Tibial nerve (tissue), 4 donors: ENCODE data around the gene FOXD2.

Experiments
- CTCF ChIP-seq, 5 experiments: fragments of 200-600 bp in 3 of 5; fragments of 450-650 bp in 2 of 5; sonication (generic) in 3 of 5; IDR thresholded peaks; one replicate each; pipeline ENCODE4 v1.5.1; 2016 to 2019; ENCODE audit warnings: antibody characterized with exemption in 5 of 5, mild to moderate bottlenecking in 3 of 5, moderate library complexity in 2 of 5
- EP300 ChIP-seq, 2 donors: sonication (generic); formaldehyde crosslinking; IDR thresholded peaks; one replicate each; pipeline ENCODE4 v1.6.1; 2017; ENCODE audit warnings: antibody characterized with exemption in 2 of 2, mild to moderate bottlenecking in 1 of 2
- POLR2A ChIP-seq, 2 donors: fragments of 450-650 bp; IDR thresholded peaks; one replicate each; pipeline ENCODE4 v1.6.1; 2017; ENCODE audit warnings: antibody characterized with exemption in 2 of 2, mild to moderate bottlenecking in 2 of 2, moderate library complexity in 2 of 2

GRCh38 chr1:47423872-47424271 lies 14.0 kb upstream of the FOXD2 start:
- TF ChIP-seq CTCF (IDR thresholded peaks at IDR 0.05) (no peak), POLR2A (IDR thresholded peaks at IDR 0.05) (no peak), EP300 (IDR thresholded peaks at IDR 0.05) (no peak)
